Dedifferentiated amniotic fluid mesenchymal stem cell (primary cell): ENCODE data around the gene MX1.

Experiments used
- DNase-seq: peaks from one replicate; pipeline ENCODE4 v3.0.0-alpha.2; 2016; ENCODE audit errors: extremely low spot score

MX1 gene

DNA sequence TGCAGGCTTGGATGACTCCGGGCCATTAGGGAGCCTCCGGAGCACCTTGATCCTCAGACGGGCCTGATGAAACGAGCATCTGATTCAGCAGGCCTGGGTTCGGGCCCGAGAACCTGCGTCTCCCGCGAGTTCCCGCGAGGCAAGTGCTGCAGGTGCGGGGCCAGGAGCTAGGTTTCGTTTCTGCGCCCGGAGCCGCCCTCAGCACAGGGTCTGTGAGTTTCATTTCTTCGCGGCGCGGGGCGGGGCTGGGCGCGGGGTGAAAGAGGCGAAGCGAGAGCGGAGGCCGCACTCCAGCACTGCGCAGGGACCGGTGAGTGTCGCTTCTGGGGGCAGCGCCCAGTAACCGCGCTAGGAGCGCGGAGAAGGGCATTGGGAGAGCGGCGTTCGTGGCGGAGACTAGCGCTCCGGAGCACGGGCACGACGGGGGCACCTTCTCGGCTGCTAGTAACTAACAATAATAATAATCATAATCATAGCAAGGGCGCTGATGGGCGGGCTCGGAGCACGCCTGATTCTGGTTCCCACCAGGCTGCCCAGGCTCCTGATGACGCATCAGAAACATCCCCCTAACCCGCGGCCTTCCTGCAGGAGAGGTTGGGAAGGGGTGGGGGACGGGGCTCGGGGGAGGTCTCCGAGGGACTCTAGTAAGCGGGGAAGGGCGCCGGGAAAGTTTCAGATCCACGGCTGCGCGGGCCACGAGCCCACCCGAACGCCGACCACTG is at the start of gene MX1:
Gene MX1, plus strand, starts transcription at position 286 of the 722 bp plus-strand sequence. CDS start 5,832 bp downstream, outside the sequence.
- DNase-seq = no peak

GRCh38 chr21:41377715-41378114 is 48.3 kb upstream of the MX1 start:
- DNase-seq = no peak

DNA sequence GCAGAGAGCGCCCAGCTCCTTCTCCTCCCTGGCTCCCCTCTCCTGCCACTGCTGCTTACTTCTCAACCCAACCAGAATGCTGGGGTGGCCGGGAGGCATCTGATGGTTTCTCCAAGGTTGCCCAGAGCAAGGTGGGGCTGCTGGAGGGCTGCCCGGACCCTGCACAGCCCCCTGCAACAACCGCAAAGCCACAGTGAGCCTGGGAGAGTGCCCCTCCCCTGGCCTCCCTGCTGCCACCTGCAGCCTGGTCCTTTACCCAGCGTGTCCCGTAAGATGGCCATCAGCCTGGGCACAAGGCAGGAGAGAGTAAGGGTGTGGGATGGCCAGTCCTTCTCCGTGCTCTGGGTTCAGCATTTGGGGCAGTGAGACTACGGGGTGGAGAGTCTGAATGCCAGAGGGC is 47.2 kb upstream of the MX1 start:
- no peak for DNase-seq

DNA sequence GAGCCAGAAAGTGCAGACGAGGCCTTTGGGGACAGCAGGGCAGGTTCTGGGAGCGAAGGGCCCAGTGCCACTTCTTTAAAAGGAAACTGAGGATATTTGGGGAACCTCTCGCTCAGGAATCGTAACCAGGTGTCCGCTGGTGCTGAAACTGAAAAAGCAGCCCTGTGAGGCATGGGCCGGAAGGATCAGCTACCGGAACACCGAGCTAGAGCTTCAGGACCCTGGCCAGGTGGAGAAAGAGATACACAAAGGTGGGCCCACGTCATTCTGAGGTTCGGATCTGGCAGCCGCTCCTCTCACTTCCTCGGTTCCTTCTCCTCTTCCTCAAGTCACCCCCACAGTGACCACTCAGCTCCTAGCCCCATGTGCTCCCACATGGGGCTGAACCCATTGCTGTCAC is 46.1 kb upstream of the MX1 start:
- no peak for DNase-seq

GRCh38 chr21:41381731-41382130 is 44.3 kb upstream of the MX1 start:
- DNase-seq = no peak

DNA sequence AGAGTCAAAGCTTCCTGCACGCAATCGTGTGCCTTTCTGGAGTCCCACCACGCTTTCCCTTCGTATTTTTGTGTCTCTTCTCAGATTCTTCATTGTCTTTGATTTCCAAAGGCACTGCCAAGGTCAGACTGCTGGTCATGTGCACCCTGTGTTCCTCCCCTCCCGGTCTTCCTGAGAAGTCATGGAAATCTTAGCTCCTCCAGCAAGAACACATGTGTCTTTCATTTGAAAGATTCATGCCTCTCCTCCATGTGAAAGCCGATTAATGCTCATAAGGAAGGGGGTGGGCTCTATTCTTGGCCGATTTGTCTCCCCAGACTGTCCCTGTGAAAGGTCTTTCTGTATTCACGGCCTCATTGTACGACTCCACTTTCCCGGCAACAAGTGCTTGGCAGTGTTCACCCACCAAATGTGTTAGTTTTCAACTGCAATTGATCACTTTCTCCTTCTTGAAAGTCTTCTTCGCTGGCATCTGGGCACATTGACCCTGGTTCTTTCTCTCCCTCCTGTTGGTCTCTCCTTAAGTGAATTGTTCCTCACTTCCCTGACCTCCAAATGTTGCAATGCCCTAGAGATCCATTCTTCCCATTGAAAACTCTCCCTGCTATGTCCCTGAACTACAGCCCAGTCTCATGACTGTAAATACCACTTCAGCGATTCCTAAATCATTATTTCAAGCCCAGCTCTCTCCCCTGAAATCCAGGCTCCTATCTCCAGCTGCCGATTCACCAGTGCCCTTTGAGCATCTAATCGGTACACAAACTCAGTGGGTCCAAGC is 38.8 kb upstream of the MX1 start:
- DNase-seq = no peak

- no peak for DNase-seq
Observed at GRCh38 chr21:41387824-41388223, 38.2 kb upstream of the MX1 start.

DNA sequence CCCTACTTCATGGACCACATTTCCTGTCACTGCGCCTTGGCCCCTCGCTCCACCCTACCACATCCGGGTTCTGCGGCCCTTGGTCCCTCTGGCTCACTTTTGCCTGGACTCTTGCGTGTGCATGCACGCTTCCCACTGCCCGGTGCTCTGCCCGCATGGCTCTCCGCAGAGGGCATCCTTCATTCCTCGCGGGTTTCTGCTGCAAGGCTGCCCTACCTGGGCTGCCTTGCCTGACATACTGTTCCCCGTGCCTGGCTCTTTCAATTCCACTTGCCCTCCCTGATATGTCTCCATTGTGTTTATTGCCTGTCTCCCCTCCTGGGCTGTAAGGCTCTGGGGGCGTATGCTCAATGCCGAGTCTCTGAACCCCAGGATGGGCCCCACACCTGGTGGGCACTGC is 37.8 kb upstream of the MX1 start:
- DNase-seq = no peak

DNA sequence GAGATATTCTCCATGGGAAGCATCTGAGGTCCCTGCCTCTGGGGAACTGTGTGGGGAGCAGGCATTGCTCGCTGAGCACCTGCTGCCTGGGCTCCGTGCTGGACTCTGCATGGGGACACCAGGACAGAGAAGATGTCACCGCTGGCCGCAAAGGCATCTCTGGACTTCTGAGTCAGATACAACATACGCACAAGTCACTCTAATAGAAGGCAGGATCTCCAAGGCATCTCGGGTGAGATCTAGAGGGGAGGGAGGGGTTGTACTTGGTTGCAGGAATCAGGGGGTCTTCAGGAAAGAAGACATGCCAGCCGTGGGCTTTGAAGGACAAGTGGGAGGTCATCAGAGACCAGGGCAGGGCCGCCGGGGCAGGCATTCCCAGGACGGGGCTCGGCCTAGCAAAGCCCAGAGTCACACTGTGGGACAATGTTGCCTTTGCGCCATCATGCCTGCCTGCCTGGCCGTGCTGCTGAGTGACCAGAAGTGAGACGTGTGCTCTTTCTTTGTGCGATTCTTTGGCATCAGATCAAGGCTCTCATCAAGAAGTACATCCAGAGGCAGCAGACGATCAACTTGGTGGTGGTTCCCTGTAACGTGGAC is 35.9 kb upstream of the MX1 start:
- DNase-seq = no peak

DNA sequence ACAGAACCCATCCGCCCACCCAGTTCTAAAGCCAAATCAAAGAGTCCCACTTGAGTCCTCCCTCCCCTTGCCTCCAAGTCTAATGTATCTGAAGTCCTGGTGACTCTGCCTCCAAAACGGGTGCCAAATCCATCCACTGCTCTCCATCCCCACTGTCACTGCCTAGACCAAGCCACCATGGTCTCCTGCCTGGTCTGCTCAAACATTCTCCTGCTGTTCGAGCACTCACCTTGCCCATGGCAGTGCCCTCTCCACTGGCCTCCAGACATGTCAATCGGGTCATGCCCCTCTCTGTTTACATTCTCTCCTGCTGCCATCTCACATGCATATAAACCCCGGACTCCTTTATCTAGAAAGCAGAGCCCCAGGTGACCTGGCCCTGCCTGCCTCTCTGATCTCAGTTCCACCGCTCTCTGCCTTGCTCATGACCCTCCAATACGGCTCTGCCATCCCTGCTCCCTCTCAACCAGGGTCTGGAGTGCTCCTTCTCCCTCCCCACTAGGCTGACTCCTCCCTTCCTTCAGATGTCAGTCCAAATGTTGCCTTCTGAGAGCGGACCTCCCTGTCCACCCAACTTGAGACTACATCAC is 32.1 kb upstream of the MX1 start:
- DNase-seq = no peak

DNA sequence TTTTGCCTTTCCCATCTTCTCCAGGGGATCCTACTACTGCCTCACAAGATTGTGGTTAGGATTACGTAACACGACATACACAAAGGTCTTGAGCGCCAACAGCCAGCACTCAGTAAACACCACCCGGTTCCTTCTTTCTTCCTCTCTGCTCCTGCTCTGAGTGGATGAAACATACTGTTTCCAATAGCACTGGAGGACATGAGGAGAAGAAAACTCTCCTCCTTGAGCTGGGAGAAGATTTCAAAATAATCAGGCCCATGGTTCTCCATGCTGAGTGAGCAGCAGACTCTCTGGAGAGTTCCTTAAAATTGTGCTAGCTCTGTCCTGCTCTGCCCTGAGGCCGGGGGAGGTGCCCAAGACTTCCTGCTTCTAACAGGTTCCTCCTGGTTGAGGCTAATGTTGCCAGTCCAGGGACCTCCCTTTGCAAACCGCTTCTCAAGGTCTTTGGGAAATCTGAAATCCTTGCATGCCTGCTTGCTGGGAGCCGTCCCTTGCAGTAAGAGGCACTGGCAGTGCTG is 29.4 kb upstream of the MX1 start:
- peak; percentile 52 for DNase-seq

DNA sequence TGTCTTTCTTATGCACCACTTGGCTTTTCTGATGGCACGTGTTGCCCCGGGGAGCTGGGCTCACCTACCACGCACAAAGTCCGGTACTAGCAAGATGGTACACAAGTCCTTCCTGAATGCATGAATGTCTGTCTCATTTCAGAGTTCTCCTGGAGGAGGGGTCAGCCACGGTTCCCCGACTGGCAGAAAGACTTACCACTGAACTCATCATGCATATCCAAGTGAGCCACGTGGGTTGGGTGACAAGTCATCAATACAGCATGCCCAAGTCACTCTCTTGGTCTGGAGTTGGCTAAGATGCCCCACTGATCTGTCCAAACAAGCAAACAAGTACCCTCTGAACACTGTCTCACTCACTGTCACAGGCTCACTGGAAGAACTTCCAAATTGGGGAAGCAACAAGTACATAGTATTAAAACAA is 28.6 kb upstream of the MX1 start:
- DNase-seq = no peak

GRCh38 chr21:41398251-41398650 is 27.8 kb upstream of the MX1 start:
- DNase-seq = no peak

- no peak for DNase-seq
Observed at GRCh38 chr21:41398831-41399230, 27.2 kb upstream of the MX1 start.

- DNase-seq = no peak
Observed at GRCh38 chr21:41399246-41399800, 26.7 kb upstream of the MX1 start.

GRCh38 chr21:41402231-41402630 is 23.8 kb upstream of the MX1 start:
- DNase-seq = no peak

- no peak for DNase-seq
Observed at GRCh38 chr21:41402796-41403195, 23.2 kb upstream of the MX1 start.

DNA sequence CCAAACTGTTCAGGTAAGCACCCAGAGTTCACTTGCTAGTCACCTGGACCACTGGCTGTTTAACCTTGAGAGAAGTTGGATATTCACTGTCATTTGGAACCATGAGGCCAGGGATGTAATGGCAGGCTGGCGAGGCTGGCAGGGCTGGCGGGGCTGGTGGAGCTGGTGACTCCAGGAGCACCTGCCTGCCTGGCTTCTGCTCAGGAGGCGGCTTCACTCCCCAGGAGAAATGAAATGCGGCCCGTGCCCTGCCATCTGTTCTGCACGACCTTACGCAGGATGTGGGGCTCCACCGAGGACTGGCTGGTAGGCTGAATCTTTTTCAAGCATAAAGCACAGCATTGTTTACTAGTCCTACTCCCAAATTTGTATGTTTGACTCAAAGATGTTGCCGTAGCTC is 22.7 kb upstream of the MX1 start:
- DNase-seq = no peak

GRCh38 chr21:41403966-41404365 is 22.1 kb upstream of the MX1 start:
- no peak for DNase-seq

GRCh38 chr21:41405321-41405720 is 20.7 kb upstream of the MX1 start:
- DNase-seq = no peak

DNA sequence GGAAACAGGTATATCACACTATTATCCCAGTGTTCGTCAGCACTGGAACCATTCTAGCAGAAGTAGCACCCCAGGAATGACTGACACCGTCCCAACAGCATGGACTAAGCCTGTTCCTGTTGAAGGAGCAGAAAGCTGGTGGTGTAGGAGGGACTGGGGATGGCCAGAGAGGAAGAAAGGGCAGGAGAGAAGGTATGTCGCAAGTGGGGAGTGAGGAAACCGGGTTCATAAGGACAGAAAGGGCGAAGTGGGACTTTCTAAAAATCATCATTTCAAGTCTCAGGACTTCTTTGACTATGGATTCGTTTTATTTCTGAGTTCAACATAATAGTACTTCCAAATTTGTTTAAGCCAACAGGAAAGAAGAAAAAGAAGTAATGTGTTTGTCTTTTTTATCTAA is 19.7 kb upstream of the MX1 start:
- no peak for DNase-seq
